KOPT-K1 (cell line): ENCODE measurements around the gene ZNF425.
"Not testable (repeated sequence)": the region's sequence is repeated elsewhere in the genome, so short reads cannot be mapped to it uniquely, and the experiment has no call there.

ENCODE experiments used
- H3K27ac ChIP-seq: fragments of 200-600 bp; sonication (generic); 2 replicates; pipeline ENCODE4 v1.5.1; 2016; ENCODE audit warnings: antibody characterized with exemption, mild to moderate bottlenecking, low read depth, low read length; ENCODE audit not compliant: poor library complexity, severe bottlenecking
- H3K36me3 ChIP-seq: fragments of 200-600 bp; sonication (generic); 2 replicates; pipeline ENCODE4 v1.5.1; 2017; ENCODE audit warnings: antibody characterized with exemption, mild to moderate bottlenecking, low read length, moderate library complexity; ENCODE audit not compliant: insufficient read depth
- H3K9me3 ChIP-seq: fragments of 200-600 bp; sonication (generic); 2 replicates; pipeline ENCODE4 v1.5.1; 2017; ENCODE audit warnings: antibody characterized with exemption, low read length, mild to moderate bottlenecking; ENCODE audit not compliant: insufficient read depth, poor library complexity, severe bottlenecking

The ZNF425 gene

DNA sequence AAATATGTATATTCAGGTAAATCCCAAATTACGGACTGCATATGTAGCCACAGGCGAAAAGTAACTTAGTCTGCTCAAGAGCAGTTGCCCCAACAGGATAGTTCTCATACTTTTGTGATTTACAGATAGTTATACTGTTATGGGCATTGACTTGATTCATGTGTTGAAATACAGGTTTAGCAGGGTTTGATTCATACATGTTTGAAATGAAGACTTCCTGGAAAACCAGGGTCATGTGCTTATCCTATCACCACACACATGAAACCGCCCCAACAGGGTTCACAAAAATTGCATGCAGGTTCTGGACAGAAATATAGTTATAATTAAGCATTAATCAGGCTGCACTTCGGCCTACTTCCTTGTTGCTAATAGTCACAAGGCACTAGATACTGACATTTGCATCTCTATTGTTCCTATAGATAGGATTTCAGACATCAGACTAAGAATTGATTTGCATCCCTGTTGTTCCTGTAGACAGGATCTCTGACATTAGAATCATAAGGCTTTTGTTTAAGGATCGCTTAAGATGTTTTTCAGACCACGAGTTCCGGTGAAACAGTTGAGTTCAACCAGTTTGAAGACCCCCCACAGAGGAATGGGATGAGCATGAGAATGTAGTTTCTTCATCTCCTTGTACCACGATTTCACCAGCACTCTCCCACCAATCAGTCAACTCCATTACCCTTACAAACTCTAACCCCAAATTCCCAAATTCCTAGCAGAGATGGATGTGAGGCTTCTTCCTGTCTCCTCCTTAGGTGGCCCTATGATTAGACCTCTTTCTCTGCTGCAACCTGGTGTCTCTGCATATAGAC, 19.1 kb upstream of the ZNF425 start:
- Histone ChIP-seq H3K27ac (peak overlapping the region; percentile 0), H3K36me3 (no peaks in the 10 kb centered on the region), H3K9me3 (no peaks in the 10 kb centered on the region)

DNA sequence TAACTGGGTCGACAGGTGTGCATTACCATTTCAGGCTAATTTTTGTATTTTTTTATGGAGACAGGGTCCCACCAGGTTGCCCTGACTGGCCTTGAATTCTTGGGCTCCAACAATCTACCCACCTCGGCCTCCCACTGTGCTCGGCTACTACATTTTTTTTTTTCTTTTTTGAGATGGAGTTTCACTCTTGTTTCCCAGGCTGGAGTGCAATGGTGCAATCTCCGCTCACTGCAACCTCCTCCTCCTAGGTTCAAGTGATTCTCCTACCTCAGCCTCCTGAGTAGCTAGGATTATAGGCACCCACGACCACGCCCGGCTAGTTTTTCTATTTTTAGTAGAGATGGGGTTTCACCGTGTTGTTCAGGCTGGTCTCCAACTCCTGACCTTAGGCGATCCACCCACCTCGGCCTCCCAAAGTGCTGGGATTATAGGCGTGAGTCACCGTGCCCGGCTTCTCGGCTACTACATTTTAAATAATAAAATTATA, 18.4 kb upstream of the ZNF425 start:
- not testable (repeated sequence) for H3K27ac ChIP-seq, H3K36me3 ChIP-seq, H3K9me3 ChIP-seq

DNA sequence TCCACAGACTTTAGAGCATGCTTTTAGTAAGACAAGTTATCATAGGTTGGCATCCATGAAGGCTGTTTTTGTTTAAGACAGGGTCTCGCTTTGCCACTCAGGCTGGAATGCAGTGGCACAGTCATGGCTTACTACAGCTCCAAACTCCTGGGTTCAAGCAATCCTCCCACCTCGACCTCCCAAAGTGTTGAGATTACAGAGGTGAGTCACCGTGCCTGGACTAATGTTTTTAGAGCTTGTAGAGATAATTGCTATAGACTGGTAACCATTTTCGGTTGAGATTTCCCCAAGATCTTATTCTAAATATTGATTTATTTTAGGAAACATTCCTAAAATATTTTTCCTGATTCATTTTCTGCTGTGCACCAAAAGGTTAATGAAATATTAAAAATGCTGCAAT, 15.8 kb upstream of the ZNF425 start:
- peaks cover 10% of the 10 kb centered on the region; the same call in 1 of the 2 replicates for H3K36me3 ChIP-seq
- H3K27ac ChIP-seq, result no peak overlapping the region
- H3K9me3 ChIP-seq, result no peaks in the 10 kb centered on the region

DNA sequence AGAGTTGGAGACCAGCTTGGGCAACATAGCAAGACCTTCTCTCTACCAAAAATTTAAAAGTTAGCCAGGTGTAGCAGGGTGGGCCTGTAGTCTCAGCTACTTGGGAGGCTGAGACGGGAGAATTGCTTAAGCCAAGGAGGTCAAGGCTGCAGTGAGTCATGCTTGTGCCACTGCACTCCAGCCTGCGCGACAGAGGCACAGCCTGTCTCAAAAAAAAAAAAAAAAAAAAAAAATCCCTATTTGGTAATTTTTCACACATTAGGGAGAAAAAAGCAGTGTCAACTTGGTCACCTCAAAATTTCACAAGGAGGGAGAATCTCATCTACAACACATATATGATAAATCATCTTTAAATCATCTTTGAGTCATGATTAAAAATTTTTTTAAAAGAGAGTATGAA, 14.7 kb upstream of the ZNF425 start:
- no peaks in the 10 kb centered on the region for H3K9me3 ChIP-seq
- no peak overlapping the region for H3K27ac ChIP-seq
- H3K36me3 ChIP-seq, result peaks cover 11% of the 10 kb centered on the region; the same call in 1 of the 2 replicates

DNA sequence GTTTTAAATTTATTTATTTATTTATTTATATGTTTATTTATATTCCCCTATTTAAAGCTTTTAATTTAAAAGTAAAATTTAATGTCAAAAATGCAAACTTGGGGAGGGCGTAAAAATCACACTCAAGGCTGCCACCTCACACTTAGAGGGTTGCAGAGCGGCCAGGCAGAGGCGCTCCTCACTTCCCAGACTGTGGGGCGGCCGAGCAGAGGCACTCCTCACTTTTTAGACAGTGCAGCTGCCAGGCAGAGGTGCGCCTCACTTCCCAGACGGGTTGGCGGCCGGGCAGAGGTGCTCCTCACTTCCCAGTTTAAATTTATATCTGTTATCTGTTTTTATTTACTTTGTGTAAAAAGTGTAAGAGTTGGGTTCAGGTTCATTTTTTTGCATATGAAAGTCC, 10.0 kb upstream of the ZNF425 start:
- no peak overlapping the region for H3K27ac ChIP-seq
- peaks cover 4% of the 10 kb centered on the region for H3K9me3 ChIP-seq
- H3K36me3 ChIP-seq, result peaks cover 49% of the 10 kb centered on the region

DNA sequence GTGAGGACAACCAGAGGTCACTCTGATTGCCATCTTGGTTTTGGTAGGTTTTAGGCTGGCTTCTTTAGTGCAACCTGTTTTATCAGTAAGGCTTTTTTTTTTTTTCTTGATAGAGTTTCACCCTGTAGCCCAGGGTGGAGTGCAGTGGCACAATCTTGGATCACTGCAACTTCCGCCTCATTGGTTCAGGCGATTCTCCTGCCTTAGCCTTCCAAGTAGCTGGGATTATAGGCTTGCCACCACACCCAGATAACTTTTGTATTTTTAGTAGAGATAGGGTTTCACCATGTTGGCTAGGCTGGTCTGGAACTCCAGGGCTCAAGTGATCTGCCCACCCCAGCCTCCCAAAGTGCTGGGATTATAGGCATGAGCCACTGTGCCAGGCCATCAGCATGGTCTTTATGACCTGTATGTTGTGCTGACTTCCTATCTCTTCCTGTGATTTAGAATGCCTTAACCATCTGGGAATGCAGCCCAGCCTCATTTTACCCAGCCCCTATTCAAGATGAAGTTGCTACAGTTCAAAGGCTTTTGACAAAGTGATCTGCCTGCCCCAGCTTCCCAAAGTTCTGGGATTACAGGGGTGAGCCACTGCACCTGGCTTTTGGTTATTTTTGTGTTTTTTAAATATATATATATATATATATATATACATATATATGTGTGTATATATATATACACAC, 7.0 kb upstream of the ZNF425 start:
- H3K27ac ChIP-seq, result no peak overlapping the region
- H3K36me3 ChIP-seq, result peaks cover 68% of the 10 kb centered on the region
- peaks cover 17% of the 10 kb centered on the region for H3K9me3 ChIP-seq

DNA sequence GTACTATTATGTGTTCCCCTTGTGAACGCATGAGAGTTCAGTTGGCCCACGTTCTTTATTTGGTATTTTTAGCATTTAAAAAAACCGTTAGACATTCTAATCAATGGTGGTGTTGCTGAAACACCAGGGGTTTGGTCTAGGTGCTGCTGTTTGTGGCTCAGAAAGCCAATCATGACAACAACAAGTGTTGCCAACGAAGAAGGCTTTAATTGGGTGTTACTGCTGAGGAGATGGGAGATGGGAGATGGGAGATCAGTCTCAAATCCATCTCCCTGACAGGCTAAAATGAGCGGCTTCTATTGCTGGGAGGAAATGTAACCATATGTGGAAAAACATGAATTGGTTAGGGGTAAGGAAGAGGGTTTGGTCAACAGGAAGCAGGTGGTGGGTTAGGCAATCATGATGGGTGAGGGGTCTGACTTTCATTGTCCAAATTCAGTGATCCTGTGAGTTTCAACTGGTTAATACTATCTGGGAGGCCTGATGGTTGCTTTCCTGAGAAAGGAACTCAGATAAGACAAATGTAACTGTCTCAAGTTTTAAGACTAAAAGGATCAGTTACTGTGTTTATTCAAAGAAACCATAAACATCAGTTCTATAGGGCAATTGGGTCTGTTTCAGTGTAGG, 4.6 kb upstream of the ZNF425 start:
- peaks cover 17% of the 10 kb centered on the region for H3K9me3 ChIP-seq
- H3K36me3 ChIP-seq, result peaks cover 56% of the 10 kb centered on the region
- H3K27ac ChIP-seq, result no peak overlapping the region

DNA sequence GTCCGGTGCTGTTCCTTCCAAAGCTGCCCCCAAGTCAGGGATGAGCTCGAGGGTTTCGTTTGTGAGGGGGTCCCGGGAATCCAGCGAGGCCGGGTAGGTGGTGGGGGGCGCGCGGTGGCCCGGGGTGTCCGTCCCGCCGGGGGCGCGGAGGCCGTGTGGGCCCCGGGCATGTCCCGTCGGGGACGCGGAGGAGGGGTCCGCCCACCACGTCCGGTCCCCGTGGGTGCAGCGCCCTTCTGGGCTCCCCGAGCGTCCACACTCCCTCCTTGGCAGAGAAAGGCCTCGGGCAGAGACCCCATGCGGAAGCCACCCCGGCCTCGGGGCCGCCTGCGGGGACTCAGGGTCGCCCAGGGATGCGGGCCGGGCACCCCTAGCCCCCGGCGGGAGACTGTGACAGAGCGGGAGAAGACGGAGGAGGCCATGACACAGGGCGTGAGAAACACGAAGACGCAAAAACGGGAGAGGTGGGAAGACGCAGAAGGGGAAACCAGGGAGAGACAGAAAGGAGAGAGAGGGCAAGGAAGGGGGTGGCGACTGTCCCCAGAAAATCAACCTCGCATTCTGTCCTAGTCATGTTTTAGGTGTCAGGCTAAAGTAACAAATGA, 640 bp upstream of the ZNF425 start:
- H3K36me3 ChIP-seq, result peaks cover 25% of the 10 kb centered on the region
- peak overlapping the region; percentile 96 for H3K27ac ChIP-seq
- H3K9me3 ChIP-seq, result peaks cover 17% of the 10 kb centered on the region

DNA sequence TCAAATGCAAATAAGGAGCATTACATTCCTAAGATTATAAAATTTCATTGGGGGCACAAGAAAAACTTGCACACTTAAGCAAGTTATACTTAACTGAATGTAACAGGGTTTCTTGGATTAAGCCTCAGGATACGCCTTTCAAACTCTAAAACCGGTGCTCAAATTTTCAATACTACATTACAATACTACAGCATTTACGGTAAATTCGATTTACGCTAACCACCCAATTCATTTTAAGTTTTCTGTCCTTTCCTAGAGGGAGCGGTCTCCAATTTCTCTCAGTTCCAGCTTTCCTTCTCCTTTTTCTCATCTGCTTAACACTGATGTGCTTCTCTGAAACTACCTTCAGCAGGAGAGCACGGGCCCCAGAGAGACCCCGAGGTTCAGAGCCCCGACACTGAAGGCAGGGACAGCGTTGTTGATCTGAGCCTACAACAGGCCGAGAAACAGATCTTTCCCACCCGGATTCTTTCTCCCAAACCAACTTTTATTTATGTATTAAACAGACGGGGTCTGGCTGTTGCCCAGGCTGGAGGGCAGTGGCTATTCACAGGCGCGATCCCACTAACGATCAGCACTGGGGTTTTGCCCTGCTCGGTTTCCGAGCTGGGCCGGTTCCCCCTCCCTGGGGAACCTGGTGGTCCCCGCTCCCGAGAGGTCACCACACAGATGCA, 798 bp downstream of the ZNF425 start:
- Histone ChIP-seq H3K9me3 (peaks cover 6% of the 10 kb centered on the region), H3K36me3 (peaks cover 11% of the 10 kb centered on the region), H3K27ac (peak overlapping the region; percentile 96)

DNA sequence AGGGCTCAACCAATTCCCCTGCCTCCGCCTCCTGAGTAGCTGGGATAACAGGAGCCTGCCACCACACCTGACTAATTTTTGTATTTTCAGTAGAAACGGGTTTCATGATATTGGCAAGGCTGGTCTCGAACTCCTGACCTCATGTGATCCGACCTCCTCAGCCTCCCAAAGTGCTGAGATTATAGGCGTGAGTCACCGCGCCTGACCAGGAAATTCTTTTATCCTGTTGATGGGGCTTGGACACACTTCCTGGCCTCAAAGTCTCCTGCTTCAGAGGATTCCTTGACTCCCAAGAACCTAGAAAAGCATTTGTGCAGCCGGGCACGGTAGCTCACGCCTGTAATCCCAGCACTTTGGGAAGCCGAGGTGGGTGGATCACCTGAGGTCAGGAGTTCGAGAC, 16.2 kb downstream of the ZNF425 start:
- H3K36me3 ChIP-seq, result no peaks in the 10 kb centered on the region
- H3K27ac ChIP-seq, result no peak overlapping the region
- H3K9me3 ChIP-seq, result no peaks in the 10 kb centered on the region

DNA sequence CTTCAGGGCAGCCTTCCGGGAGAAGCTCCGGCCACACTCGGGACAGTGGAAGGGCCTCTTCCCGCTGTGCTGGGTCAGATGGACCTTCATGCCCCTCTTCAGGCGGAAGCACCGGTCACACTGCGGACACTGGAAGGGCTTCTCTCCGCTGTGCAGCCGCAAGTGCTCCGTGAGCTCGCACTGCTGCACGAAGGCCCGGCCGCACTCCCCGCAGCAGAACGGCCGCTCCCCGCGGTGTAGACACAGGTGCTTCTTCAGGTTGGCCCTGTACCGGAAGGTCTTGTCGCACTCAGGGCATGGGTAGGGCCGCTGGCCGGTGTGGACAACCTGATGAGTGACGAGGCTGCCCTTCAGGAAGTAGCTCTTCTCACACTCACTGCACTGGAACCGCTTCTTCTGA, 21.4 kb downstream of the ZNF425 start:
- Histone ChIP-seq H3K36me3 (no peaks in the 10 kb centered on the region), H3K9me3 (no peaks in the 10 kb centered on the region), H3K27ac (no peak overlapping the region)

DNA sequence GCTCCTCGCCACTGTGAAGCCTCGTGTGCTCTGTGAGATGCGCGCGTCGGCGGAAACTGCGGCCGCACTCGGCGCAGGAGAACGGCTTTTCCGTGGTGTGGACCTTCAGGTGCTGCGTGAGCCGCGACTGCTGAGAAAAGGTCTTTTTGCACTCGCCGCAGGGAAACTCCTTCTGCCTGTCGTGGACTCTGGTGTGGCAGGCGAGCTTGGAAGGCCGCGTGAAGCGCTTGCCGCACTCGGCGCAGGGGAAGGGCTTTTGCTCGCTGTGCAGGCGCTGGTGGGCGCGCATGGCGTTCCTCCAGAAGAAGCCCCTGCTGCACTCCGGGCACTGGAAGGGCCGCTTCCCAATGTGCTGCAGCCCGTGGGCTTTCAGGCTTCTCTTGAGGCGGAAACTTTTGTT, 21.9 kb downstream of the ZNF425 start:
- Histone ChIP-seq H3K9me3 (no peaks in the 10 kb centered on the region), H3K27ac (no peak overlapping the region), H3K36me3 (no peaks in the 10 kb centered on the region)

DNA sequence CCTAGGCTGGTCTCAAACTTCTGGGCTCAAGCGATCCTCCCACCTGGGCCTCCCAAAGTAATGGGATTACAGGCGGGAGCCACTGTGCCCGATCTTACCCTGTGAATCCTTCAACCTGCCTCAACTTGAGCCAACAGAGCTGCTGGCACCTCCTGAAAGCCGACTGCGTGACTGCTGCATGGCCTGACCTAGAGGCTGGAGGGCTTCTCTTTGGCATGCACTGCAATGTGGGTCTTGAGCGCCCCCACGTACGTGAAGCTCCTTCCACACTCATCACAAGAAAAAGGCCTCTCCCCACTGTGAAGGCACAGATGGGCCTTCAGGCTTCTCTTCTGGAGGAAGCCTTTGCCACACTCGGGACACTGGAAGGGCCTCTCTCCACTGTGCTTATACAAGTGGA, 22.7 kb downstream of the ZNF425 start:
- H3K9me3 ChIP-seq, result no peaks in the 10 kb centered on the region
- no peaks in the 10 kb centered on the region for H3K36me3 ChIP-seq
- H3K27ac ChIP-seq, result no peak overlapping the region

DNA sequence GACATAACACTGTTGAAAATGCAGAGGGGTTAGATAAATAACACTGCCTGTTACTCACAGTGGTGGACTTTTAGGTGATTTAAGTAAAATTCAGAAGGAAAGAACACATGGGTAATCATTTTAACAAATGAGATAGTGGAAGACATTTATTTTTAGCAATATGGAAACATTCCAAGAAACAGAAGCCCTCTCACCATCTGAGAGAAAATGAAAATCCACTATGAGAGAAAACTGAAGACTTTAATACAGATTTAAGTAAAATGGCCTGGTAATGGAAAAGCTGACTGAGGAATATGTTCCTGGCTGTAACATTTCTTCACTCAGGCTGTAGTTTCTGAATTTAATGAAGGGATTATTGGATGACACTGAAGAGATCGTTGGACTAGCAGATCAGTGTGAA, 23.5 kb downstream of the ZNF425 start:
- H3K27ac ChIP-seq, result no peak overlapping the region
- H3K9me3 ChIP-seq, result no peaks in the 10 kb centered on the region
- H3K36me3 ChIP-seq, result no peaks in the 10 kb centered on the region

DNA sequence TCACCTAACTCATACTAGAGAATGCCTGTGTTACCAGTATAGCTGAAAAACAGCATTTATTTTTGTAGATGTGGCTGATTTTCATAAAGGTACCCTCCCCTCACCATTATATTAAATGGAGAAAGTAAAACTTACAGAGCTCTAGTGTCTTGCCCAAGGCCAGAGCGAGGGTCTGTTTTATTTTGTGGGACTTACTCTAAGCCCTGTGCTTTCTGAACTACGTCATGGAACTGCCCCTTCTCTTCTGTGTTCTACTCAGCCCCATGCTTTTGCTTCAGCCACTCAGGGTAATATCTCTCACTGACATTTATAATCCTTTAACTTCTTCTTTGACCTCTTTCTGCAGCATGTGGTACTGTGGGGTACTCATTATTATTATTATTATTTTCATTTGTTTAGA, 25.3 kb downstream of the ZNF425 start:
- Histone ChIP-seq H3K27ac (no peak overlapping the region), H3K36me3 (no peaks in the 10 kb centered on the region), H3K9me3 (no peaks in the 10 kb centered on the region)
